GM19025 (cell line): ENCODE measurements around the gene KAZALD1.
"Not testable (repeated sequence)": the region's sequence is repeated elsewhere in the genome, so short reads cannot be mapped to it uniquely, and the experiment has no call there.

Source experiments
- ATAC-seq: cut with Tn5 transposase; IDR thresholded peaks from one replicate; pipeline ENCODE4 v1.9.1; 2021; ENCODE audit warnings: mild to moderate bottlenecking, low read depth, moderate library complexity; ENCODE audit not compliant: unreplicated experiment

Gene KAZALD1

DNA sequence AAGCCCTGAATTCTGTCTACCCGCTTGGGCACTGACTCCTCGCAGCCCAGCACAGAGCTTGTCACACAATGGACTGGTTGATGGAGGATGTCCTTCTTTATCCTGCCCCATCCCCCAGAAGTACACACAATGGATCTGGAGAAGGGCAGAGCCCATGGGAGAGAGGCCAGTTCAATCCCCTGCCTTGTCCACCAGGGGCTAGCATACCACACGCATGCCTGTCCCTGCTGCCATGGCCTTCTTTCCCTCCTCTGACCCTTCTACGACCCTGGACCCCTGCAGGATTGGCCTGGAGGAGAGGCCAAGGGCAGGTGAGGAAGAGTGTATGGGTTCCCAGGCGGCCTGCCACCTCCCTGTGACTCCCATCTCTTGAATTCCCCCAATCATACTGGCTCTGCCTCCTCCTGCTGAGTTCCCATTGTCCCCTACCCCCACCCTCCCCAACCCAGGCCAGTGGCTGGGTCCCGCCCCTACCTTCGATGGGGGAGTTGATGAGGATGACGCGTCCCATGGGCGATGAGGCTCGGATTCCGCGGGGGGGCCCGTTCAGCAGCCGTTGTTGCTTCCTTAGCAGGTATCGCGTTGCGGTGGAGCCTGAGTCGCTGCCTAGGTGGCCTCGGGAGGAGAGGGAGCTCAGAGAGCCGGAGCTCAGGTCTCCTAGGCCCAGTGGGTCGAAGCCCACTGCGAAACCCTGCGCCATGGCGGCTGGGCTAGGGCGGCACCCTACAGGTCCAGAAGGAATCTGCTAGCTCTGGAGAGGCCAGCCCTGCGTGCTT, 32.1 kb upstream of the KAZALD1 start:
- ATAC-seq: no peak

DNA sequence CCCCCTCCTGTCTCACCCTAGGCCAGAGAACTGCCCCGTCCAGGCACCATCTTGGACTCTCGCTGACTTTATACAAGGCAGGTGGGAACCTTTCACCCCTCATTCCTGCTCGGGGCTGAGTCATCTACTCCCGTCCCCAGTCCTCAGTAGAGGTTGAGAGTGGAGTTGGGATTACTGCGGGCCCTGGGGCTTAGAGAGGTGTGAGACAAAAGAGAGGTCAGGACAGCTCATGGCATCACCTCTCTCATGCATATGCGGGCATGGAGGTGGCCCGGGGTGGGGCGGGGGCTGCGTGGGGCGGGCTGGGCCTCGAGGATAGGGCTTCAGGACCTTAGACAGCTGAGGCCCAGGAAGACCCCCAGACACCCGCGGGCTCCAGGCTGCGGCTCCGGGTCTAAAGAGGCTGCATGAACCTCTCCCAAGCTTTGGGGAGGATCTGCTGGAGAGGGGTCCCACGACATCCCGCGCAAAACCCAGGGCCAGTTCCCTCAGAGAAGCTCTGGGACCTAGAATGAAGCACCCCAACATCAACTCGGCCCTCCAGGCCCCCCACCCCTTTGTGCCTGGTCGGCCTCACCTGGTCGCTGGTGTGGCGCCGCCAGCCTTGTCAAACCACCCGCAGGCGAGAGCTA, 31.2 kb upstream of the KAZALD1 start:
- ATAC-seq: no peak

DNA sequence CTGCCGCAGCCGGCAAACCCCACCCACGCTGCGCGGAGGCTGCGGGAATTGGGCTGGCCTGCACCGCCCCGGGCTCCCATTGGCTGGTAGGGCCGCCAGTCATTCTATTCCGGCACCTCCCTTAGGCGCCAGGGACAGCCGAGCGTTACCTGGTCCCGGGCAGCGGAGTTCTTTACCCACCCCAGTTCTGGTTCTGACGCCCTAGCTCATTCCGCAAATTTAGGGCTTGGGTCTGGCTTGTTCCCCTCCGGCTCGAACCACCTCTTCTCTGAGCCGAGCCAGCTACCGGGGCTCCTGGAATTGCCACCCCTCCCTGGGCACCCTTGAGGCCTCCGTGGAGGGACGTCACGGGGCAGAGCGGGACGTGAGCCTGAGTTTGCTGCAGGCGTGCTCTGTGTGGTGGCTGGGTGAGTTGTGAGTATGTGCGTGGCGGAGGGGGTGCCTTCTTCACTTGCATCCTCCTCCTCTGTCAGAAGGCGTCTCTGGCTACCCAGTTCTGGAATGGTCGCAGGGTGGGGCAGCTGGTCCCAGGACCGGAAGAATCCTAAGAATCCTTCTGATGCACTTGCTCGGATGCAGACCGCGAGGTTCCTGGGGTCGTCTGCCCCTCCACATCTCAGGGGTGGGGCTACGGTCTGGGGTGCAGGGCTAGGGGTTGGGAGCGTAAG, 30.5 kb upstream of the KAZALD1 start, which contains the start of the genes PDZD7 and SFXN3:
Gene PDZD7 (minus strand): TSS at position 2 of the 668 bp plus-strand sequence. CDS start 910 bp downstream, outside the sequence.
Gene SFXN3 (plus strand): TSS at position 107 of the 668 bp plus-strand sequence. CDS start 3,461 bp downstream, outside the sequence.
- ATAC-seq: peak; percentile 96

DNA sequence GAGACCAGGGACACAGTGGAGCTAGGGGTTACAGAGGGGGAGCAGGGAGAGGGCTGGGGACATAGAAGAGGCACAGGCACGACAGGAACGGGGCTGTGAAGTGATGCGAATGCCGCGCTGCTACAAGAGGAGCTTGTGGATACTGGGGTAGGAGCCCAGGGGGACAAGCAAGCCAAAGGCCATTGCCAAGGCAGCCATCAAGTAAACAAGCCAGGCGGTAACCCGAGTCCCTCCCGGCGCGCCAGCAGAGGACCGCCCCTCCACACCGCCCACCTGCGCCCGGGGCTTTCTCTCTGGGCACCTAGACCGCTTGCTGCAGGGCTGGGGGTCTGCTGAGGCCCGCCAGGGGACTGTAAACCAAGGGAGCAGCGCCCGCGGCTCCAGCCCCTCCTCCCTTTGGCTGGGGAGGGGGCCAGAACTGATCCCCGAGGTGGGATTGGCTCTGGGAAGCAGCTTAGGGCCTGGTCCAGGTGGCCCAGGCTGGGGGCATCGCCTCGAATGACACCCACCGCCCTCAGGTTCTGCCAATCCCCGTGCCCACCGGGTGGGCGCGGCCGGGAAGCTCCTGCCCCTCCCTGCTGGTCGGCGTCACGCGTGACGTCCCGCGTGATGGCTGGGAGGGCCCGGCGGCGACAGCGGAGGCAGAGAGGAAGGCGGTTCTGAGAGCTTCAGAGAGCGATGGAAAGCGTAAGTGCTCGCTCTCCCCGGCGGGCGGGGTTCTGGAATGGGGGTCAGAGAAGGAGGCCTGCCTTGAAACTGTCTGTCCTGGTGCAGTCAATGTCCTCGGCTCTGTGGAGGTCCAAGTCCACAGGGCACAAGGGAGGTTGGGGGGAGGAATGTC, 29.8 kb upstream of the KAZALD1 start:
- ATAC-seq: peak; percentile 43

DNA sequence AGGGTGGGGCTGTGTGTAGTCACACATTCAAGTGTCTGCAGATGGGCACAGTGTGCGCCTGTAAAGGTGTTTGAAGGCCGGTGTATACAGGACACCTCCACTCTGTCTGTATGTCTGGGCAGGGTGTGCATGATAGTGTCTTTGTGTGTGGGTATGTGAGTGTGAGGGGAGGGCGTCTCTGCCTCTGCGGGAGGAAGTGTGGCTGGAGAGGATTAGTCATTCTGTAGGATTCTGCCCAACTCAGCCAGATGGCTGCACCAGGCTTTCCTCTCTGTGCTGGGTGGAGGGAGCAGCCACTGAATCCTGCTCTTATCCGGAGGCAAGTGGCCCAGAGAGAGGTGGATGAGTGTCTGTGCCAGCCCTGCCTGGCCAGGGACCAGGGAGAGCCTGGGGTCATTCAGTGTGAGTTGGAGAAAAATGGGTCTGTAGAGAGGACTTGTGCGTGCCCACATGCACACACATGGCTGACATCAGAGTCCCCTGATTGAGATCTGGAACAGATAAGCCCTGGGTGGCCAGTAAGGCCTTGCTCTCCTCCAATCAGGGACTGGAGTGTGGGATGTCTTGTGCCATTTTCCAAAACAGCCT, 29.1 kb upstream of the KAZALD1 start:
- peak; percentile 11 for ATAC-seq

DNA sequence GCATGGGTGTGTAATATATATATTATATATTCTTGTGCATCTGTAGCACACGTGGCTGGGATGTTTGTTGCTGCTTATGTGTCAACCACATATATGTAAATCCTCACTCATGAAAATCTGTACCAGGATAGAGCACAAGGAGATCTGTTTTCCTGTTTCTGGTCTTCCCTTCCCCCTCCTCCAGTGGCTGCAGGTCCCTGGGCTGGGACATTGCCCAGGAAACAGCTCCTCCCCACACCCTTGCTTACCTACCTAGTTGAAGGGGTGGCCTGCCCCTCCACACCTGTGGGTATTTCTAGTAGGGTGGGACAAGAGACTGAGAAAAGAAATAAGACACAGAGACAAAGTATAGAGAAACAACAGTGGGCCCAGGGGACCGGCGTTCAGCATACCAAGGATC, 28.5 kb upstream of the KAZALD1 start:
- ATAC-seq: no peak

DNA sequence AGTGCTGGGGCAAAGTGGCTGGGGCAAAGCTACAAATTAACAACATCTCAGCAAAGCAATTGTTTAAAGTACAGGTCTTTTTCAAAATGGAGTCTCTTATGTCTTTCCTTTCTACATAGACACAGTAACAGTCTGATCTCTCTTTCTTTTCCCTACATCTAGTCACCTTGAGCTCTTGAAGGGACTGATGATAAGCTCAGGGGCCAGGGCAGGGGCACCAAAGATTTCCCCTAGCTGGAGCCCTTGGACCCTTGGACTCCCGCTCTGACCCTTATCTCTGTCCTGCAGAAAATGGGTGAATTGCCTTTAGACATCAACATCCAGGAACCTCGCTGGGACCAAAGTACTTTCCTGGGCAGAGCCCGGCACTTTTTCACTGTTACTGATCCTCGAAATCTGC, 27.4 kb upstream of the KAZALD1 start:
- not testable (repeated sequence) for ATAC-seq

DNA sequence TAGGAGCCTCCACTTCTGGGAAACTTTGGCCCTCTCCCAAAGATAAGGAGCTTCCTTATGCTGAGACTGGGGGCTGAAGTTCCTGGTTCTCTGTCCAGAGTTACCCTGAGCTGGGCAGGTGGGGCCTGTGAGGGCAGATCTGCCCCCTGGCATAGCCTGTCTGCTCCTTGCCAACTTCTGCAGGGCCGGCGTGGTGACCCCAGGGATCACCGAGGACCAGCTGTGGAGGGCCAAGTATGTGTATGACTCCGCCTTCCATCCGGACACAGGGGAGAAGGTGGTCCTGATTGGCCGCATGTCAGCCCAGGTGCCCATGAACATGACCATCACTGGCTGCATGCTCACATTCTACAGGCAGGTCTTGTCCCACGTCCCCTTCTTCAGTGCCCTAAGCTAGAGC, 26.5 kb upstream of the KAZALD1 start:
- no peak for ATAC-seq

DNA sequence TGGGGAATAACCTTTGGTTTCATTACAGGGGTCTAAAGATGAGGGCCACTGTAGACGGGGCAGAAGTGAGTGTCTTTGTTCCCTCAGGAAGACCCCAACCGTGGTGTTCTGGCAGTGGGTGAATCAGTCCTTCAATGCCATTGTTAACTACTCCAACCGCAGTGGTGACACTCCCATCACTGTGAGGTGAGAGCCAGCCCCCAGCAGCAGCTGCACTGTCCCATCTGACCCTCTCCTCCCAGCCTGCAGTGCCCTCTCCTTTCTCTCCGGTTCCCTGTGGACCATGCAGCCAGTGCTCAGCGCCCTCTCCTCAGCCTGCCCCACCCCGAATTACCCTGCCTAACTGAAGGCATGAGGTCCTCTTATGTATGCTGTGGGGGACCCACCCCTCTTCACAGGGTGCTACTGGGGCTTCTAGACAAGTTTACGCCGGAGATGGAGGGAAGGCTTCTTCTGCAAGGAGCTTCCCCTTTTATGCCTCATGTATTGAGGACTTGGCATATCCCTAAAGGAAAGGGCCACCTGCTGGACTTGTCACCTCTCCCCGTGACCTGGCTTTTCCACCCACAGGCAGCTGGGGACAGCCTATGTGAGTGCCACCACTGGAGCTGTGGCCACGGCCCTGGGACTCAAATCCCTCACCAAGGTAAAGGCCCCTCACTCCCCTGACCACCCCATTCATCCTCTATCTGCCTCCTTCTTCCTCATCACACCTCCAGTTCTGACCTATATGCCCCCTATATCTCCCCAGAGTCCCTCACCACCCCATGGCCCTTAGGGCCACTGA, 25.7 kb upstream of the KAZALD1 start:
- no peak for ATAC-seq

DNA sequence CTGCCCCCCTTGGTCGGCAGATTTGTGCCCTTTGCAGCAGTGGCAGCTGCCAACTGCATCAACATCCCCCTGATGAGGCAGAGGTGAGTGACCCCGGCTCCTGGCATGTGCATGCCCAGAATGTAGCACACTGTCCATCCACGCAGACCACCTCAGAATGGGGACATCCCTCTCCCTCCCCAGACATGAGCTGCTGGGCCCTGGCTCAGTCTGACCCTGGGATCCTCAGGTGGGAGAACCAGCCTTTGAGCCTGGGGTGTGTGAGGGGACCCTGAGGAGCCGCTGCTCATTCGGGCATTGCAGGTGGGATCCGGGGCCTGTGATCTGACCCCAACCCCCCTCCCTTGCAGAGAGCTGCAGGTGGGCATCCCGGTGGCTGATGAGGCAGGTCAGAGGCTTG, 25.1 kb upstream of the KAZALD1 start:
- ATAC-seq: no peak

DNA sequence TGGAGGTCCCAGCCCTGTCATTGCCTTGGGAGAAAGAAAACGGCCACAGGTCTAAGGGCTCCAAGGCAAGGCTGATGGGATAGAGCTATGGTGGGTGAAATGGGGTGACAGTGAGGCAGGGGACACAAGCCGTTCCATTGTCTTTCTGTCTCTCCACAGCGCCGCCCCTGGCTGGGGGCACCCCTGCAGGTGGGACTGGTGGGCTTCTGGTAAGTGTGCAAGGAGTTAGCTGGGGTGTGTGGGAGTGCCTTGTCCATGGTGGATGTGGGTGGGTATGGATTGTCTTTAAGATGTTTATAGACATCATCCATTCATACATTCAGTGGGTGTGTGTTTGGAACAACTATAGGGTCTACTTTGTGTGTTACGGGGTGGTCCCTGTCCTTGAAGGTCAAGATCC, 23.3 kb upstream of the KAZALD1 start:
- ATAC-seq: no peak

DNA sequence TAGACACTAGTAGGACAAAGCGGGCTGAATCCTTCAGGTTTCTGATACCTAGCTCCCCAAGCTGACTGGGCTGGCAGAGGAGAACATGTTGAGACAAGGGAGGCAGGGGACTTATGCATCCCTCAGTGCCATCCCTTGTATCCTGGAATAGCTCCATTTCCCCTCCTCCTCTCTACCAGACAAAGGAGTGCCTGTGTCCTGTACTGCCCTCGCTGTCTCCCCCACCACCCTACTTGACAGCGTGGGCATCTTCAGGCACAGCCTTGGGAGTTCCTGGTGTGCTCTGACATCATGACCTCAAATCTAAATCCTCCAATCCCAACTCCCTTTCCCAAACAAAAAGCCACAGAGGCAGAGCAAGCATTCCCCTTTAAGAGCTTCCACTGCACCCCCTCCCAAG, 21.7 kb upstream of the KAZALD1 start:
- no peak for ATAC-seq

DNA sequence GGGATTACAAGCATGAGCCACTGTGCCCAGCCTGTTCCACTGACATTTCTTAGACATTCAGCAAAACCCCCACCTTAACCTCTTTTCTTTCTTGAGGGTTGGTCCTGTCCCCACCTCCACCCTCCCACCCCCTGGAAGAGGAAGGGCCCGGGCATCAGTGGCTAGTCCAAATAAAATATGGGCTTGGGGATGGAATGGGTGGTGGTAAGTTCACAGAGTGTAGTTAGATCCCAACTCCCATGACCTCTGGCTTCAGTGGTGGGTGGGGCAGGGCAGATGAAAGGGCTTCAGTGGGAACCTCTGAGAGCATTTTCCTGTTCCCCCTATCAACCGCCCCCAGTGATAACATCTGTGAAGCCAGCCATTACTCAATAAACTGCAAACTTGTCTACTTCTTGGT, 20.9 kb upstream of the KAZALD1 start:
- no peak for ATAC-seq

DNA sequence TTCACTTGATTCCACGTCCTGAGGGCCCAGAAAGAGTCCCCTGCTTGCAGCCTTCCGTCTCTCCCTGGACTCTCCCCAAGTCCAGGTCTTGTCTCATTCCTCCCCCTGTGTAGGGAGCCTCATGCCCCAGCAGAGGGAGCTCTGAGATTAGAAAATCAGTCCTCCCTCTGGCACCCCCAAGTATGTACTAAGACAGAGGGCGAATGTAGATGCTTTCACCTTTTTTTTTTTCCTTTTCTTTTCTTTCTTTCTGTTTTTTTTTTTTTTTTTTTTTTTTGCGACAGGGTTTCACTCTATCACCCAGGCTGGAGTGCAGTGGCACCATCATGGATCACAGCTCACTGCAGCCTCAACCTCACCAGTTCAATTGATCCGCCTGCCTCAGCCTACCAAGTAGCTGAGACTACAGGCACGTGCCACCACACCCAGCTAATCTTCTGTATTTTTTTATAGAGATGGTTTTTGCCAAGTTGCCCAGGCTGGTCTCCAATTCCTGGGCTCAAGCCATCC, 20.5 kb upstream of the KAZALD1 start:
- peak; percentile 42 for ATAC-seq

DNA sequence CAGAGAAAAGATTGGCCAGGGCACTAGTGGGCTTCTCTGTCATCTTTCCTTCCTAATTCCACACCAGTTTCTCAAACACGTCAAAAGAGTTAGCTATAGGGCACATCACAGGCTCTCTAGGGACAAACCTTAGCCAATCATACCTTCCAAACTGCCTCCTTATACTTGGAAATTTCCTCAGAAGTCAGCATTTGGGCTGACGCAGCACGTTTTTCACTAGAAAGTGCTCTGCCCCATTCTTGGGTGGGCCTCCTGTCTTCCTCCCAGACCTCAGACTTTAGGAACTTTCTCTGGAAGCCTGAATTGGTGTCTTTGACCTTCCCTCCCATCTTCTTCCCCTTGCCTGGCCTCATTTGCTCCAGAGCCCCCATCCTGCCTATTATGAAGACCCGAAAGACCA, 19.7 kb upstream of the KAZALD1 start:
- ATAC-seq: no peak

DNA sequence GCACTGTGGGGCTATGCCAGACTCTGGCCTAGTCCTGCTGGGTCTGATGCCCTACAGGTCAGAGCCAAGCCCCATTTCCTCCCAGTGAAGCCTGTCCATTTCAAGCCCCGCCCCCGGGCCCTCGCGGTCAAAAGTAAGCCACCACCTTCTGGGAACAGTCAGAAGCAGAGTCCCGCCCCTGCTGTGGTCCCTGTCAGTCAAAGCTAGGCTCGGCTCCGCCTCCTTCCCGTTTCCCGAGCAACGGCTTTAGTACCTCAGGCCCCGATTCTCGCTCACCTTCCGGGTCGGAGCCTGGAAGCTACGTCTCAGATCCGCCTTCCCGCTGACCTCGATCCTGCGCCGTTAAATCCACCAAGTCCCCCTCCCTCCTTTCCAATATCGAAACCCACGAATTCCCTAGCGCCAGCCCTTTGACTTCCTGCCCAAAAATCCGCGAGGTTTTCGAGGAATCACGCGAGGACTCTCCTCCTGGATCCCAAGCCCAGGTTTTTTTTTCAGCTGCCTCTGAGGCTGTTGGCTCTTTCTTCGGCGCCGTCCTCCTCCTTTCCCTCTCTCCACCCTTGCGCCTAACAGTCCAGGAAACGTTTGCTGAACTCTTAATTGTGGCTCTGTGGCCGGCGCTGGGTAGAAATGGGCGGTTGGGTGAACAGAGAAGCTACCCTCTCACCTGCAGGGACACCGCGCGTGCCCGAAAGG, 19.0 kb upstream of the KAZALD1 start:
- peak; percentile 97 for ATAC-seq

DNA sequence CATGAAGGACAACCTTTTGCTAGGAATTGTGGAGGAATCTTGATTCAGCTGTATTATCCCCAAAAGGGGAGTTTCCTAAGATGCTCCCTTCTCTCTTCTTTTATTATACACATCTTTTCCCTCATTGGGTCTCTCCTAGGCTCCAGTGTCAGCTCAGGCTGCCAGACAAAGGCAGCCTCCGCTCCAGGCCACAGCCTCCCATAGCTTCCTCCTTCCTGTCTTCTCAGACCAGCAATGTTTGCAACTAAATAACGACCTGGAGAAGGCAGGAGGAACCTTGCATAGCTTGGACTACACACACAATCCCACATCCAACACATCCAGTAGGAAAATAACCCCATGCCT, 18.5 kb upstream of the KAZALD1 start:
- ATAC-seq: no peak

DNA sequence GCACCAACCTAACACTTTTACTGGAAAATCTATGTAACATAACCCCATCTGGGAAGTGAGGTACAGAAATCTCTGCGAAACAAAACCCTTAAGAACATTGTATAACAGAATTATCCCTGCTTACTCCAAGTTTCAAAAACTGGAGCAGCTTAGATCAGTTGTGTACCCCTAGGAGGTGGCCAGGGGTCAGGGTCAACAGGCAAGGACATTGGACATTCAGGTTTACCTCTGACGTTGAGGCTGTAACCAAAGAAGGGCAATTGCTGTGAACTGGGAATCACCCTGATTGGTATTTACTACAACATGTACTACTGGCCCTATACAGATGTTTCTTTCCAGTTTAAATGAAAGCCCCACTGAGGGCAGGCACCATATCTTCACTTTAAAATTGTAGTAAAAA, 17.7 kb upstream of the KAZALD1 start:
- no peak for ATAC-seq
